Measurements from ENCODE around the gene RAD52.
"Not testable (repeated sequence)": the region's sequence is repeated elsewhere in the genome, so short reads cannot be mapped to it uniquely, and the experiment has no call there.

The RAD52 gene

DNA sequence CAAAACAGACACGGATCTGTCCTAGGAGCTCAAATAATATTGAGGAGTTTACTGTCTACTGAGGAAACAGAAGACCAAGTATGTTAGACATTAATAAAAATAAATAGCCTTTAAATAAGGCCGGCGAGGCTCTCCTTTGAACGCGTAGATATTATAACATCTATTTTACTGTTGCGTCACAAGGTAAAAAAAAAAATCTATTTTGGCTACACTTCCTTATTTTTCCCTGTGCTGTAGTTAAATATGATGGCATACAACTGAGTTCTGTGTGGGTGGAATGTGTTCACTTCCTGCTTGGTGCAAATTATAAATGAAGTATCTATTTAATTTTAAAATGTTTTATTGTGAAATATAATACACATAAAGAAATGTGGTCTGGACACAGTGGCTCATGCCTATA, 17.2 kb upstream of the RAD52 start:
- no peak for DNase-seq

DNA sequence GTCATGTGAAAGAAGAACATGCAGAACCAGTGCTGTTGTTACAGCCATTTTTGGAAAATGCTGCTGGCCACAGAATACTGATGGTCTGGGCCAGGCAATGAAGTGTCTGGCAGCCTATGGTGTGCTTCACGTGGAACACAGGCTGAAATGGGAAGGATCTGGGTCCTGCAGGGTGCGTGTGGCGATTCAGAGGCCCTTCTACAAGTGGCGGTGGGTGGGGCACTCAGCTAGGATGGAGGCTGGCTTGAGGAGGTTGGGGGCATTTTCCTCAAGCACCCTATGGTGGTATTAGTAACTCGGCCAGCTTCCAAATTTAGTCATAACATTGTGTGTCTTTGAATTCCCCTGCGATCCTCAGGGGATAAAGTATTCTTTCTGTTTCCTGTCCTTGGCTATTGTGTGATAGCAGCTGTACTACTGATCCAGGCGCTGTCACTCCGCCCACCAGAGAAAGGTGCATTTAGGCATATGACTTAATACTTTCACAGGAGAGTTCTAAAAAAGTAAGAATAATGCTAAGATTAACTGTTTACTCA, 9.2 kb upstream of the RAD52 start:
- peak; percentile 92 for DNase-seq

DNA sequence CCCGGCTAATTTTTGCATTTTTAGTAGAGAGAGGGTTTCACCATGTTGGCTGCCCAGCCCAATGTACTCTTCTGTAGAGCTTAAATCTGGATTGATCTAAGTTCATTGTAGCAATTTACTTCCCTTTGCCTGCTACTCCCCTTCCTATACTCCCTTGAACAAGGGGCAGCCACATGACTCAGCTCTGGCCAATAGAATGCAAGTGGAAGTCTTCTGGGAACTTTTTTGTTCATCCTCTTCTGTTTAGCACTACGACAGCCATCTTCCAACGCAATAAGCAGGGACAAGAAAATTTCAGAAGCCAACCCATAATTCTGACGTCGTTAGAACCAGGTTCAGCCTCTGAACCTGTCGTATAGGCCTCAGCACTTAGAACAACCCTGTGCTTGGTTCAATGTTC, 6.4 kb upstream of the RAD52 start:
- no peak for DNase-seq

DNA sequence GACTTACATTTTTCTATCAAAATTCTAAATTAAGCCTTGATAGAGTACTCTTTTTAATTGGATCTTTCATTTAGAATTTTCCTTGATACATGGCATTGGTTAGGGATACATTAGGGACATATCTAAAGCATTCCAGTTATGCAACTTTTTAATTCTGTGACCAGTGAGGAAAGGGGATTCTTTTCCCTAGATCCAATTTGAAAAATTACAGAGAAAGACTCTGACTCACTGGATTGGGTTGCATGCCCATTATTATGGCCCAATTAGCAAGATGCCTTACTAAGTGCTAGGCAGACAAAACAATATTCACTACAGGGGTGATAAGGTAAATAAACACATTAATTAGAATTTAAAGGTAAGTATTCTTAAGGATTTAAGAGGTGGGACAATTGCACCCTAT, 5.2 kb upstream of the RAD52 start:
- peak; percentile 63 for DNase-seq

DNA sequence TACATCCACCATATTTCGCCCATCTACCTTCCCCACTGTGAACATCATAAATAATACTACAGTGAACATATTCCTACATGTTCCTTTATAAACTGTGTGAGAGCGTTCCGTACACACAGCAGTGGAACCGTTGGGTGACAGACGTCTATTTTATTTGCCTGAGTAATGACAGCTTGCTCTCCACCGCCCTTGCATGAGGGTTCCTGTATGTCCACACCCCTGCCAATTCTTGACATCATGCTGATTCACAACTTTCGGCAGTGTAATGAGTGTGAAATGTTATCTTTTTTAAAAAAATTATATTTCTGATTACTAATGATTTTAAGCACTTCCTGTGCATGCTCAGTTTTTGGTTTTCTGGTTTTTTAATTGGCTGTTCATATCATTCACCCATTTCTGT, 4.3 kb upstream of the RAD52 start:
- peak; percentile 86 for DNase-seq

DNA sequence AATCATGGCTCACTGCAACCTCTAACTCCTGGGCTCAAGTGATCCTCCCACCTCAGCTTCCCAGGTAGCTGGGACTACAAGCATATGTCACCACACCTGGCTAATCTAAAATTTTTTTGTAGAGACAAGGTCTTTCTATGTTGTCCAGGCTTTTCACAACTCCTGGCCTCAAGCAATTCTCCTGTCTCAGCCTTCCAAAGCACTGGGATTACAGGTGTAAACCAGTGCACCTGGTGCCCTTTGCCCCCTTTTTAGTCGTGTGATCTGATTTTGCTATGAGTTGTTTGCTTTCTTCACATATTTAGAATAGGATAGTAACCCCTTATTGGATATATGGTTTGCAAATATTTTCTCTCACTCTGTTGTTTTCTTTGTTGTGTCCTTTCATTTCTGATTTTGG, 1.7 kb upstream of the RAD52 start:
- DNase-seq, result peak; percentile 92

DNA sequence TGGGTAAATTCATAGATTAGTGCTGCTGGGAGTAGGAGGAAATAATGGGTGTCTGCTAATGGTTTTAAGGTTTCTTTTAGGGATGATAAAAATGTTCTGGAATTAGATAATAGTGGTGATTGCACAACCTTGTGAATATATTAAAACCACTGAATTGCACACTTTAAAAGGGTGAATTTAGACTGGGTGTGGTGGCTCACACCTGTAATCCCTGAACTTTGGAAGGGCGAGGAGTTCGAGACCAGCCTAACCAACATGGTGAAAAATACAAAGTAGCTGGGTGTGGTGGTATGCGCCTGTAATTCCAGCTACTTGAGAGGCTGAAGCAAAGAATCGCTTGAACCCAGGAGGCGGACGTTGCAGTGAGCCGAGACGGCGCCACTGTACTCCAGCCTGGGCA, 1.3 kb downstream of the RAD52 start:
- no peak for DNase-seq

DNA sequence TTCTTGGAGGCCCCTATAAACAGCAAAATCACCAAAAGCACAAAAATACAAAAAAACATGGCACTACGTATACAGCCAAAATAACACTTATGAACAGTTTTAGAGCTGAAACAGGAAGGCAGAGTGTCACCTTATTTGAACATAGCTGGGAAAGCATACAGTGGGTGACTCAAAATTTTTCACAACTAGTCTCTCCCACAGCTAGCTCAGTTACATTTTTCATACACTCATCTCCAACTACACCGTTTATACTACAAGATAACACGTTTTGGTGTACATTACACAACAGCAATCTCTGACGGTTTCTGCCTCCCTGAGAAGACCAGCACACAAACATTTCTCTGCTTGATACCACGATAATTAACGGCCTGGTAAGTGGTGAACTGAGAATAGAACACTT, 2.9 kb downstream of the RAD52 start:
- DNase-seq, result no peak

DNA sequence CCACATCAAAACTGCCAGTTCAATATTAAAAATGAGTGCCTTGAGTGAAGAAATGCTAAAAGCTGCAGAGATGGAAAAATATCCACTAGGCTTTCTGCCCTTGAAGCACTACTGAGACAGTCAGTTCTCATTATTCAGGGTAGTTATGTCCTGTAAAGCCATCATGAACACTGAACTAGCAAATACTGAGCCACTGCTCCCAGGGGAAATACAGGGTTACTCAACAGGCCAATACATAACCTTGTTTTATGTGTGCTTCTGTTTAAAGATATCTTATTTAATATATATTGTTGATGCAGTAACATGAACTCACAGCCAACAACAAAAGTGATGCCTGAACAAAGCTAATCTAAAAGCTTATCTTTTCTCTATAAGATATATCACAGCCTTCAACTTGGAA, 3.3 kb downstream of the RAD52 start:
- no peak for DNase-seq

DNA sequence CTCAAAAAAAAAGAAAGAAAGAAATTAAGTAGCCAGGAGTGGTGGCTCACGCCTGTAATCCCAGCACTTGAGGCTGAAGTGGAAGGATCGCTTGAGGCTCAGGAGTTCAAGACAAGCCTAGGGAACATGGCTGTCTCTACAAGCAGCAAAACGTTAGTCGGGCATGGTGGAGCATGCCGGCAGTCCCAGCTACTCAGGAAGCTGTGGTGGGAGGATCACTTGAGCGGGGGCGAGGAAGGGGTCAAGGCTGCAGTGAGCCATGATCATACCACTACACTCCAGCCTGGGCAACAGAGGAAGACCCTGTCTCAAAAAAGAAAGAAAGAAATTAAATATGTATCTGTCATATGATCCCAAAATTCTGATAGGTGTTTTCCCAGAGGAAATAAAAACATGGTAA, 5.3 kb downstream of the RAD52 start:
- DNase-seq, result no peak

DNA sequence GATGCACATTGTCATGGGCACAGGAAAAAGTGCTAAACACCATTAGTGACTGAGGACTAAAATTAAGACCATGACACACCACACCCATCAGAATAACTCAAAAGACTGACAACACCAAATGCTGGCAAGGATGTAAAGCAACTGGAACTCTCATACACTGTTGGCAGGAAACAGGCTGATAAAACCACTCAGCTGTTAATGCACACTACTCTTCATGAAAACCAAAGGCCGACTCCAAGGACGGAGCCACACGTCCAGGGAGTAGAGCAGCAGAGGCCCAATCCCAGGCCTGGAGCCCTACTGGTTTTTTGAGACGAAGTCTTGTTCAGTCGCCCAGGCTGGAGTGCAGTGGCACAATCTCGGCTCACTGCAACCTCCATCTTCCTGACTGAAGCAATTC, 6.4 kb downstream of the RAD52 start:
- DNase-seq, result no peak

DNA sequence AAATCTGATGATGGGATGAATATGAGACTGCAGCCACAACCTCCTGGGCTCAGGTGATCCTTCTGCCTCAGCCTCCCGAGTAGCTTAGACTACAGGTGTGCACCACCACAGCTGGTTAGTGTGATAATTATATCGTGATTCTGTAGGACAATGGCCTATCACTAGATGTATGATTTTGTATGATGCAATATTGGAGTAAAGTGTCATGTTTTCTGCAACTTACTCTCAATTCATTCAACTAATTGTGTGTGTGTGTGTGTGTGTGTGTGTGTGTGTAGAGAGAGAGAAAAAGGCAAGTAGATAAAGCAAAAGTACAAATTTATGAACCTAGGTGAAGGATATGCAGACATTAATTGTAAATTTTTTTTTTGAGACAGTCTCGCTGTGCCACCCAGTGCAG, 10.7 kb downstream of the RAD52 start:
- DNase-seq, result no peak

DNA sequence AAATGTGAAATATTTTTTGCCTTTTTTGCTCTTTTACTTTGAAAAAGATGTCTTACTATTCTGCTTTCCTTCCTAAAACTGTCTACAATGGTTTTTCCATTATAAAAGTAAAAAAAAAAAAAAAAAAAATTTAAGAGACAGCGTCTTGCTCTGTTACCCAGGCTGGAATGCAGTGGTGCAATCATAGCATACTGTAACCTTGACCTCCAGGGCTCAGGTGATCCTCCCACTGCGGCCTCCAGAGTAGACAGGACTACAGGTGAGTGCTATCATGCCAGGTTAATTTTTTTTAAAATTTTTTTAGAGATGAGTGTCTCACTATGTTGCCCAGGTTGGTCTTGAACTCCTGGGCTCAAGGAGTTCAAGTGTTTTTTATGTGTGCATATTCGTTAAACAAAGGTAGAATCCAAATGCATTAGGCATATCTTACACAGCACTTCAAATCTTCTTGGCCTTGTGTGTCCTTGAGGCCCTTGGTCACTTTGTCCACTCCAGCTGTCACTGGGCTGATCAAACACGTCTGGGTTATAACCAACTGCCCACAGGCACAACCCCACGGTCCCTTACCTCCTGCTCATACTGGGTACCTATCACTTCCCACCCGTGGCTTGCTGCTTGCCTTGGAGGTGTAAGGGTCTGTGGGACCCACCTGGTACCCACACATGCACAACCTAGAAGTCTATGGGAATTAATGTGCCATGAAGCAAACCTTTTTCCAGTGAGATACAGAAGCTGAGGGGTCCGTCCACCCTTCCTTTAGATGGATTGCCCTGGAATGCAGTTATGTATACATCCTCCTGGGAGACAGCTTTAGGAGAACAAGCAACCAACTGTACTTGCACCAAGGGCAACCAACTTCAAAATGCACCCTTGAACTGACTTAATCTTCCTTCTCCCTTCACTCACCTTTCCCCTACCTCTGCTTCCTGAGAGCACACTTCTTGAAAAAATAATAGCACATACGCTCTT, 12.8 kb downstream of the RAD52 start:
- DNase-seq, result no peak

DNA sequence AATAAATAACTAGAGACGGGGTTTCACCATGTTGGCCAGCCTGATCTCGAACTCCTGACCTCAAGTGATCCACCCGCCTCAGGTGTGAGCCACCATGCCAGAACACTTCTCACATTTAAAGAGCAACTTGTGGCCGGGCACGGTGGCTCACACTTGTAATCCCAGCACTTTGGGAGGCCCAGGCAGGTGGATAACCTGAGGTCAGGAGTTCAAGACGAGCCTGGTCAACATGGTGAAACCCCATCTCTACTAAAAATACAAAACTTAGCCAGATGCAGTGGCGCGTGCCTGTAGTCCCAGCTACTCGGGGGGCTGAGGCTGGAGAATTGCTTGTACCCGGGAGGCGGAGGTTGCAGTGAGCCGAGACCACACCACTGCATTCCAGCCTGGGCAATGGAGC, 13.6 kb downstream of the RAD52 start:
- not testable (repeated sequence) for DNase-seq

DNA sequence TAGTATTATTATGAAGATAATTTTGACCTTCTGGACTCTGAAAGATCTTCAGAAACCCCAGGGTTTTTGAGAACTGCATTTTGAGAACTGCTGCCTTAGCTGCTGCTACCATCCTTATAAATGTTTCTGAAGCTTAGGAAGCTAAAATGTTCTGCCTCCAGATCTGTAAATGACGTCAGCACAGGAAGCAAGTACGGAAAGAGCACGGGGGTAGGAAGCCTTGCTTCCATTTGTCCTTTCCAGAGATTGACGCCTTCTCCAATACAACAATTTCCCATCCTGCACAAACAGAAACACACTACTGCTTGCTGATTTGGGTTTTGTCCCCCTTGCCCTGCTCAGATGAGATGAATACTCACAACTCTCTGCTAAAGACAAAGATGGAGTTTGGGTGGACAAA, 17.9 kb downstream of the RAD52 start:
- no peak for DNase-seq

DNA sequence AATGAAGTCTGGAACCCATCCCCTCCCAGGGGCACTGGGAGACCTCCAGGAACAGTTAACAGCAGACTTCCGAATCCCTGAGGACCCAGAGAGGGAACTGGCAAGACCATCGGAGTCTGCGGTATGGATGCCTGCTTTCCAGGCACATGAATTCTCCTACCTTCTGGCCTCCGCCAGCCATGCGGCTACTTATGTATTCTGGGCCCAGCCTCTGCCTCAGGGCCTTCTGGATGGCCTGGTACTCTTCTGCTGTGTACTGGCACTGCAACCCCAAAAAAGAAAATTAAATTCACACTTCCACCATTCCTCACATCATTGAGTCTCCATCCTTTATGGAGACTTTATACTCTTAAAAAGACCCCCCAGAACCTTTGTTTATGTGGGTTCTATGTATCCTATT, 18.4 kb downstream of the RAD52 start:
- DNase-seq, result no peak

DNA sequence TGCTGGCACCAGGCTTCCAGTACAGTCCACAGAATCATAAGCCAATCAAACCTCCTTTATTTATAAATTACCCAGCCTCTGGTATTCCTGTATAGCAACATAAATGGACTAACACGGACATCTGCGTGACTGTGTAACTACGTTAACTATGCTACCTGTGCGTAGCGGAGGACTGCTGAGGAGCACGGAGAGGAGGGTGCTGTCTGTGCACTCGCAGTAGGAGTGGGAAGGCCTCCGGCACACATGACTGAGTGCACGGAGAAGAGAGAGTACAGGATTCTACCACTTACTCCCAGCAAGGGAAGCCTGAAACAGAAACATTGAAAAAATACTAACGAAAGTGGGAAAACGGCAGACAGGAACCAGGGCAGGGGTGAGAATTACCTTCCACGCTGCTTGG, 22.9 kb downstream of the RAD52 start:
- DNase-seq, result no peak

DNA sequence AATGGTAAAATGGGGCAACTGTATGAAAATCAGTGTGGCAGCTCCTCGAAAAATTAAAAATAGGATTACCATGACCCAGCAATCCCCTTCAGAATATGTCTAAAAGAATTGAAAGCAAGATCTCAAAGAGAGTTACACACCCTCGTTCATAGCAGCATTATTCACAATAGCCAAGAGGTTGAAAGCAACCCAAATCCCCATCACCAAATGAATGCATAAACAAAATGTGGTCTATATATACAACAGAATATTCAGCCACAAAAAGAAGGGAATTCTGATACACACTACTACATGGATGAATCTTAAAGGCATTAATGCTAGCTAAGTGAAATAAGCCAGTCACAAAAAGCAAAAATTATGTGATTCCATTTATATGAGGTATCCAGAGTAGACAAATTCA, 27.2 kb downstream of the RAD52 start:
- DNase-seq, result no peak

DNA sequence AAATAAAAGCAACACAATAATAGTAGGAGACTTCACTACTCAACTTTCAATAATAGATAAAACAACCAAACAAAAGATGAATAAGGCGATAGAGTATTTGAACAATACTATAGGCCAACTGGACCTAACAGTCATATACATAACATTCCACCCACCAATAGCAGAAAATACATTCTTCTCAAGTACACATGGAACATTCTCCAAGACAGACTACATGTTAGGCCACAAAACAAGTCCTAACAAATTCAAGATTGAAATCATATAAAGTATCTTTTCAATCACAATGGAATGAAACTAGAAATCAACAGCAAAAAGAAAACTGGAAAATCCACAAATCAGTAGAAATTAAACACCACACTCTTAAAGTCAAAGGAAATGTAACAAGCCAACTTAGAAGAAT, 28.8 kb downstream of the RAD52 start:
- DNase-seq, result no peak

DNA sequence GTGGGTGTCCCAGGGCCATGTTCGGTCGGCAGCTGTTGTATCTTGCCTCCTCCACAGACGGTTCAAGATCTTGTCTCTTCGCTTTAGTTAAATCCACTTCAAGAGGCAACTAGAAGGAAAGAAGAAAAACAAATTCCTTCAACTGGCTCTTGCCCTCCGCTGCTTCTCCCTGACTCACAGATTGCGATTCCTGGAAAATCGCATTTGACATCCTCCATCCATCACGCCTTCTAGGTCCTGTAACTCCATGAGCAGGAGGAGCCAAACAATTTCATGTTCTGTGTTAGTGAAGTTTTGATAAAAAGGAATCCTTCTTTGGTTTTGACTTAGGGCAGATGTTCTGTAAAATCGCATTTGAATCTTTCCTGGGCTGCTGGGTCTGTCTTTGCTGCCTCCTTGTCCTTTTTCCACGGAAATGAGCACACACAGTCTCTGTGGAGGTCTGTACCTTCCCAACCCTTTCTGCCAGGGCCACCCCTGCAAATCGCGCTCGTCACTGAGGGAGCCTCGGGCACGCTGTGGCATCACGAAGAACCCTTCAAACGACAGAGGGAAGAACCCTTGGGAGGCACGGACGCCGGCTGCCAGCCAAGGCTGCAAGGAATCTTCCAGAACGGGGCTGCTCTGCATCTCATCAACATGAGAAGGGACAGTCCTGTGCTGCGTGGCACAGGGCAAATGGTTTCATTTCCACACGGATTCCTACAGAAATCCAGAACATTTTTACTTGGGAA, 32.6 kb downstream of the RAD52 start:
- DNase-seq, result no peak

DNA sequence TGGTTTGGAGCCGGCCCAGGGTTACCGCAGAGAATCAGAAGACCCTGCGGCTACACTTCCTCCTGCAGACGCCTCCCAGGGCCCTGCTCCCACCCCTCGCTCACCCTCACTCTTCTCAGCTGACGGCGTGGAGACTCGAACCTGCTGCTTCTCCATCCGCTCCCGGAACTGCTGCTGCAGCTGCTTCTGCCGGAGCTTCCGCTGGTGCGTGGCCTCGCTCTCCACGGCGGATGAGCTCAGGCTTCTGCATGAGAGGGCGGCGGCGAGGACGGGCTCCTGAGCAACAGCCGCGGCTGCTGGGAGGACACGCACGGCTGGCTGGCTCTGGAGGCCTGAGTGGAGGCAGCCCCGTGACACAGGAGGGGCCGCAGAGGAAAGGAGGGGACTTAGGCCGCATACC, 33.3 kb downstream of the RAD52 start:
- DNase-seq, result no peak

DNA sequence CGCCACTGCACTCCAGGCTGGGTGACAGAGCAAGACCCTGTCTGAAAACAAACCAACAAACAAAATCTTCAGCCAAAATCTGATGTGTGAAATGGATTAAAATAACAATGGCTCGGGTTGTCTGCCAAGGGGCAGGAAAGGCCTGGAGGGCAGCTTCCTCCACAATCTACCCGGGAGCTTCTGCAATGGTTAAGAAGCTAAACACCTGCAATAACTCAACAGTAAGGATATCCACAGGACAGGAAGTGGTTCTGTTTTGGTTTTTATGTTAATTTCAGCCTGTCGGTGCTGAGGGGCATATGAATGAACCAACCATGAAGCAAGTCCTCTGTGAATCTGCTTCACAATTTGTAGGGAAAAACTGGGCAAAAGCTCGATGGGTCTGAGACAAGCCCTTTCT, 34.4 kb downstream of the RAD52 start:
- no peak for DNase-seq

DNA sequence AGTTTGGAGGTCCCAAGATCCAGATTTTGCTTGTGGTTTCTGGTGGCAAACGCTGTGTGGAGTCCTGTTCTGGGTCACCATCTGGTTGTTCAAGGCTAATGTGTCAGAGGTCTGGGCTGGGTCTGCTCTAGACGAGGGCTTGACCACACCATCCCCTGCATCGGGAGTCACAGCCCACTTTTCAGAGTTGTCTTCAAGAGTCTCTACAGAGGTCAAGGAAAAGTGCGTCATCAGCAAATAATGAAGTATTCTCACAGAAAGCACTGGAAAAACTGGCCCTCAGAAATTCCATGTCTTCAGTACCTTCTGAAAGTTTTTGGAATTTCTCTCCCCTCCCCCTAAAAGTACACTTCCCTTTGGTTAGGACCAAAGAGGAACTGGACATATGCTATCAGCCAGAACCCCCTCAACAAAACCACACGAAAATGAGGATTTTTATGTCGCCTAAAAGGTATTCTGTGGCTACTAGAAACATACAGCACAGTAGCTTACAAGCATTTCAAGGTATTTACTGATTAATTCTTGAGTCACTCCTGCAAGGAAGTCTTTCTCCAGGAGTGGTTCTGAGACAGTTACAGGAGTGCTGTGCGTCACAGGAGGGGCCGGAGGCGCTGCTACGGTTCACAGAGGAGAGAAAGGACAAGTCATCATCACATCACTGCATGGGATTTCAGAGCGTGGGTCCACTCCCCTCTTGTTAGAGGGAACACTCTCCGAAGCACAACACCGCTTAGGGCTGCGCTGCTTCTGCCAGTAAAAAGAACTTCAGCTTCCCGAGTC, 35.4 kb downstream of the RAD52 start:
- DNase-seq, result no peak

All from NCI-H69 (cell line).